GM12865 (cell line): ENCODE measurements around the gene CEP43.
A peak's percentile ranks its signal among the peaks of the same experiment; 100 is the strongest.

Experiments
- DNase-seq: peaks from one replicate; pipeline ENCODE4 v3.0.0; 2010; ENCODE audit warnings: low read depth
- H3K4me3 ChIP-seq: 2 replicates; pipeline ENCODE4 v1.5.1; 2011; ENCODE audit warnings: mild to moderate bottlenecking, low read depth, low read length, control low read depth
- TF ChIP-seq, protein P1 (sequence below): IDR thresholded peaks from 2 replicates; pipeline ENCODE4 v1.5.1; 2011; ENCODE audit warnings: low read length, control low read depth, low read depth, inconsistent platforms; ENCODE audit not compliant: insufficient read depth; ENCODE audit errors: missing control alignments

Gene CEP43, protein sequence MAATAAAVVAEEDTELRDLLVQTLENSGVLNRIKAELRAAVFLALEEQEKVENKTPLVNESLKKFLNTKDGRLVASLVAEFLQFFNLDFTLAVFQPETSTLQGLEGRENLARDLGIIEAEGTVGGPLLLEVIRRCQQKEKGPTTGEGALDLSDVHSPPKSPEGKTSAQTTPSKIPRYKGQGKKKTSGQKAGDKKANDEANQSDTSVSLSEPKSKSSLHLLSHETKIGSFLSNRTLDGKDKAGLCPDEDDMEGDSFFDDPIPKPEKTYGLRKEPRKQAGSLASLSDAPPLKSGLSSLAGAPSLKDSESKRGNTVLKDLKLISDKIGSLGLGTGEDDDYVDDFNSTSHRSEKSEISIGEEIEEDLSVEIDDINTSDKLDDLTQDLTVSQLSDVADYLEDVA

DNA sequence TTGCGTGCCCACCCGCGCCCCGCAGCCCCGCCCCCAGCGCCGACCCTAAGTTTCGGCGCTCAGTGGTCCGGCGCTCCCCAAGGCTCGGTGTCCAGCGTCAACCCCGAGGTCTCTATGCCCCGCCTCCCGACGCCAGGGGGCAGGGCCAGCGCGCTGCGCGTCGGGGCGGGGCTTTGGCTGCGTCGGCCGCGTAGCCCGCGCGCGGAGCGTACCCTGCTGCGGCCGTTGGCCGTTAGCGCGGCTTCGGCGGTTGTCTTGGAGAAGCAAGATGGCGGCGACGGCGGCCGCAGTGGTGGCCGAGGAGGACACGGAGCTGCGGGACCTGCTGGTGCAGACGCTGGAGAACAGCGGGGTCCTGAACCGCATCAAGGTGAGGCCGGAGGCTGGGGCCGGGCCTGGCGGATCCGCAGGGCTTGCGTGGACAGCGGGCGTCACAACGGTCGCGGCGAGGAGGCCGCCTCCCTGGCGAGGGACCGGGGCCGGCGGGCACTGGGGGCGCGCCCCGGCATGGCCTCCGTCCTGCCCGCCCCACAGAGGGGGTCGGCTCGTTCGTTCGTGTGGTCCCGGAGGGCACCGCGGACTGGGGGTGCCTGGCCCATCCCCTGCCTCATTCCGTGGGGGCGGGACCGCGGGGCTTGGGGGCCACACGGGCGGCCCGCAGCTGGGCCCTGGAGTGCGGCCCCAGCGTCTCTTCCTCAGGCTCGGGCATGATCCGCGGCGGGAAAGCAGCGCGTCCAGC is at the start of gene CEP43:
TSS of gene CEP43 (plus strand) at position 253 of the 739 bp plus-strand sequence. CDS start at position 269, 16 bp downstream.
- TF ChIP-seq, protein P1, sequence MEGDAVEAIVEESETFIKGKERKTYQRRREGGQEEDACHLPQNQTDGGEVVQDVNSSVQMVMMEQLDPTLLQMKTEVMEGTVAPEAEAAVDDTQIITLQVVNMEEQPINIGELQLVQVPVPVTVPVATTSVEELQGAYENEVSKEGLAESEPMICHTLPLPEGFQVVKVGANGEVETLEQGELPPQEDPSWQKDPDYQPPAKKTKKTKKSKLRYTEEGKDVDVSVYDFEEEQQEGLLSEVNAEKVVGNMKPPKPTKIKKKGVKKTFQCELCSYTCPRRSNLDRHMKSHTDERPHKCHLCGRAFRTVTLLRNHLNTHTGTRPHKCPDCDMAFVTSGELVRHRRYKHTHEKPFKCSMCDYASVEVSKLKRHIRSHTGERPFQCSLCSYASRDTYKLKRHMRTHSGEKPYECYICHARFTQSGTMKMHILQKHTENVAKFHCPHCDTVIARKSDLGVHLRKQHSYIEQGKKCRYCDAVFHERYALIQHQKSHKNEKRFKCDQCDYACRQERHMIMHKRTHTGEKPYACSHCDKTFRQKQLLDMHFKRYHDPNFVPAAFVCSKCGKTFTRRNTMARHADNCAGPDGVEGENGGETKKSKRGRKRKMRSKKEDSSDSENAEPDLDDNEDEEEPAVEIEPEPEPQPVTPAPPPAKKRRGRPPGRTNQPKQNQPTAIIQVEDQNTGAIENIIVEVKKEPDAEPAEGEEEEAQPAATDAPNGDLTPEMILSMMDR: no peak
- peak within 1 kb of the TSS; percentile 93 for H3K4me3 ChIP-seq
- DNase-seq: peak; percentile 98

DNA sequence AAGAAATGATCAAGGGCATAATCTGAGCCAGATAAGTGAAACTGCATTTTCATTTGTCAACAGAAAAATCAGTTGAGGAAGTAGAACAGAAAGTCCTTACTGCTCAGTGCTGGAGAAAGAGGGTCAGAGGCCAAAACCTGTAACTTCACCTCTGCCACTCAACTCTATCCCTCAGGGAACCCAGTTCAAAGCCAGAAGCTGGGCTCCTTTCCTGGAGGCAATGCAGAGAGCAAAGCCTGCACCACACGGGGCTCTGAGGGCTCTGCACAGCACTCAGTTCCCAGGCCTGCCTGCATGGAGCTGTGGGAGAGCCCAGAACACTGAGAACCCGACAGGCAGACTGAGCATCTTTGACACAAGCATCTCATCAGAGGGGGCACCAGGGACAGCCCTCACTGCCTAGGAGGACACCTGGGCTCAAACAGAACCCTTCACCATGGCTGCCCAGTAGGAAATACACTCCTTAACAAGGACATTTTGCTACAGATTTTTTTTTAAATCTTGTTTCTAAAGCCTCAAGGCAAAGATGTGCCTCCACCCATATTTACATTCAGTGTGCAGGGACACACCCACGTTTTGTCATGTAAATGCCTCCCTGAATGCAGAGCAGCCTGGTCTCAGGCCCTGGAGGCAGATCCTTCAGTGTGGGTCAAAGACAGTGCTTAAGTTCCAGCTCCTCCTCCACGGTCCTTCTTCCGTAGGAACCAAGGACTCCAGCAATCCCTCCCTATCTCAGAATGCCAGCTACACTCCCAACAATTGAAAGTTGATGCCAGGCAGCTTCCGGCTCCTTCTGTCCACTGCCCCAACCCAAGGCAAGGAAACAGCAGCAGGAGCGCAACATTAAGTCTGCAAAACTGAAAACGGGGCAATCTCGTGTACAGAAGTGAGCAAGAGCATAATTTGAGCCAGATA is 49.4 kb upstream of the CEP43 start:
- TF ChIP-seq, protein P1: no peak
- H3K4me3 ChIP-seq: peak overlapping the region; percentile 48
- DNase-seq: peak; percentile 74

DNA sequence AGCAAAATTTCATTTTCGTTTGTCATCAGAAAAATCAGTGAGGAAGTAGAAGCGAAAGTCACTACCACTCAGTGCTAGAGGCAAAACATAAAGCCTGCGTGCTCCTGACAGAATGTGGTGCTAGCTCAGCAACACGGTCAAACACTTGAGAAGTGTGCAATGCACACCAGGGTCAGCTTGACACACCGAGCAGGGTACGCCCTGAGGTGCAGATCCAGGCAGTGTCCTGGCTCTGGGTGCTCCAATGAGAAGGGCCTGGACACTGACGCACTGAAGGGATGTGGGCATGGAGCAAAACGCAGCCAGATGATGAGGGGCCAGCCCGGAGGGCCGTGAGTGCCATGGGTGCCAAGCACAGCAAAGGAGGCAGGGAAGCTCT is 48.8 kb upstream of the CEP43 start:
- H3K4me3 ChIP-seq: peak overlapping the region; percentile 48
- TF ChIP-seq, protein P1: no peak
- peak; percentile 87 for DNase-seq

DNA sequence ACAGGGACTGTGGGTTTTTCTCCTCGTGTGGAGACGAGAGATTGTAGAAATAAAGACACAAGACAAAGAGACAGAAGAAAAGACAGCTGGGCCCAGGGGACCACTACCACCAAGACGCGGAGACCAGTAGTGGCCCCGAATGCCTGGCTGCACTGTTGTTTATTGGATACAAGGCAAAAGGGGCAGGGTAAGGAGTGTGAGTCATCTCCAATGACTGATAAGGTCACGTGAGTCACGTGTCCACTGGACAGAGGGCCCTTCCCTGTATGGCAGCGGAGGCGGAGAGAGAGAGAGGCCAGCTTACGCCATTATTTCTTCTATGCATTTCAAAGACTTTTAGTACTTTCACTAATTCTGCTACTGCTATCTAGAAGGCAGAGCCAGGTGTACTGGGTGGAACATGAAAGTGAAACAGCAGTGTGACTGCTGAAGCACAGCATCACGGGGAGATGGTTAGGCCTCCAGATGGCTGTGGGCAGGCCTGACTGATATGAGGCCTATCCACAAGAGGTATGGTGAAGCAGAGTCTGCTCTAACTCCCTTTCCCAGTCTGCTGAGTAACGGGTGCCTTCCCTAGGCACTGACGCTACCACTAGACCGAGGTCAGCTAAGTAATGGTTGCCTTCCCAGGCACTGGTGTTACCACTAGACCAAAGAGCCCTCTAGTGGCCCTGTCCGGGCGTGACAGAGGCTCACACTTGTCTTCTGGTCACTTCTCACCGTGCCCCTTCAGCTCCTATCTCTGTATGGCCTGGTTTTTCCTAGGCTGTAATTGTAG is 48.1 kb upstream of the CEP43 start:
- TF ChIP-seq, protein P1: peak; percentile 71
- peak overlapping the region; percentile 48 for H3K4me3 ChIP-seq
- peak; percentile 98 for DNase-seq

DNA sequence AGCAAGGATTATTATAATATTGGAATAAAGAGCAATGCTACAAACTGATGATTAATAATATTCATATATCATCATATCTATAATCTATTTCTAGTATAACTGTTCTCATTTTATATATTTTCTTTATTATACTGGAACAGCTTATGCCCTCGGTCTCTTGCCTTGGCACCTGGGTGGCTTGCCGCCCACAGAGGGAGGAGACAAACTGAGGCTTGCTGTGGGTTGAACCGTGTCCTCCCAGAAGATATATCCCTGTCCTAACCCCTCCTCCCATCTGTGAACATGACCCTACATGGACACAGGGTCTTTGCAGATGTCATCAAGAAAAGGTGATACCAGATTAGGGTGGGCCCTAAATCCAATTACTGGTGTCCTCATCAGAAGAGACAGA is 47.5 kb upstream of the CEP43 start:
- H3K4me3 ChIP-seq: peak overlapping the region; percentile 3; the same call in 1 of the 2 replicates
- DNase-seq: no peak
- TF ChIP-seq, protein P1: no peak

DNA sequence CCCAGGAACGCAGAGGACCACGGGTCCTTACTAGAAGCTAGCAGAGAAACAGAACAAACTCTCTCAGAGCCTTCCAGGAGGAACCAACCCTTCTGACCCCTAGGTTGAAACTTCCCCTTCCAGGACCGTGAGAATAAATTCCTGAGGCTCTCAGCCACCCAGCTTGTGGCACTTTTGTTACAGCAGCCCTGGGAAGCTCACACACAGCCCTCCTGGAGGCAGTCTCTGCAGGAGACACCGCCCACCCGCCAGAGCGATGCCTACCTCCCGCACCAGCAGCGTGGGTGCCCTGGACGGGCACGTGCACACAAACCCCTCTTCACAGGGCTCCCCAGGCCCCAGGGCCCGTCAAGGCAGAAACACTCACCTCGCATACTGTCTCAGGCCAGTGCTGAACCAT is 47.1 kb upstream of the CEP43 start:
- peak; percentile 21 for DNase-seq
- TF ChIP-seq, protein P1: no peak
- H3K4me3 ChIP-seq: peak overlapping the region; percentile 3; the same call in 1 of the 2 replicates
